GM19023 (cell line): Measurements from ENCODE around the gene PRMT7.

Experiments used
- ATAC-seq: cut with Tn5 transposase; IDR thresholded peaks from one replicate; pipeline ENCODE4 v1.9.1; 2021; ENCODE audit warnings: mild to moderate bottlenecking, moderate library complexity; ENCODE audit not compliant: unreplicated experiment

The PRMT7 gene

DNA sequence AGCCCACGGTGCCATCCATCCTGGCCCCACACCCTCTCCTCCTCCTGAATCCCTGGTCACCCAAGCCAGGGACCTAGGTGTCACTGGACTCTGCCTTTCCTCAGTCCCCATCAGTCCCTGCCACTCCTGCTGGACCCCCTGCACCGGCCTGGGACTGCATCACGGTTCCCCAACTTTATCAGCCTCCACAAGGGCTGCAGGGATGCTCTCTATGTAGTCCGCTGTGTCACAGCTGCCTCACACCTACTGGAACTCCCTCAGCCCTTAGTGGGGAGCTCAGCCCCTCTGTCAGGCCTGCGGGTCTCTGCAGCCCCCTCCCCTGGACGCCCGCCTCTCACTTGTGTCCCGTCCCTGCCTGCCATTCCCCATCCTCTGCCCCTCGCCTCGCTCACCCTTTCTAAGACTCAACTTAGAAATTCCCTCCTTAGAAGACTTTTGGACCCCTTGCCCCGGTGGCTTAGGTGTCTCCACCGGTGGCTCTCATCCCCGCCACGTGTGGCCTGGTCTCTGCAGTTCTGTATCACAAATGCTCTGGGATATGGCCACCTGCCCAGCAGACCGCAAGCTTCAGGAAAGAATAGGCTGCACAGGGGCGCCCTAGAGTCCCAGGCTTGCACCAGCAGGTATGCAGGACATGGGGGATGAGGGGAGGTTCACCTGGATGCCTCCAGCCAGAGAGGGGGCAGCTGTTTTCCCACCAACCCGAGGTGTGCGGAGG lies 62.9 kb downstream of the PRMT7 start:
- ATAC-seq, result no peak

DNA sequence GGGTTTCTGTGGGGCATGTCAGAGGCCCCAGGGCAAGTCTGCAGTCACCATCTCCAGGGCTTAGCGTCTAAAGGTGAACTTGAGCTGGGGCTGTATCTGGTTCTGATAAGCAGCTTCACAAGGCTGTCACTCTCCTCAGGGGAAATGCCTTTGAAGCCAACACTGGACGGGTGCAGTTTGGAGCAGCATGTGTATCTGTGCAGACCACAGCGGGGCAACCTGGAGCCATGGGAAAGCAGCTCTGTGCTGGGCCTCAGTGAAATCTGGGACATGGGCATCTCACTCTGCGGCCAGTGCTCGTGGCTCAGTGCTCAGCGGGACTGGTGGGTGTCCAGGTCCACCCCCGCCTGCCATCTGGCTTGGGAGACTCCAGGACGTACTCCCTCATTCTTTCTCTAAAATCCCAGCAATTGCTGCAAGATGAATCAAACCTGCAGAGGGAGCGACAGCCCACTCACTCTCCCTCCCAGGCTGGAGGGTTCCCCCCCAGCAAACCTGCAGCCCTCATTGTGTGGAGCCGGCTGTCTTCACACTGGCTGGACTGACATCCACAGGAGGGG lies 63.5 kb downstream of the PRMT7 start:
- no peak for ATAC-seq

- no peak for ATAC-seq
Observed at GRCh38 chr16:68374961-68375660, 64.3 kb downstream of the PRMT7 start.

DNA sequence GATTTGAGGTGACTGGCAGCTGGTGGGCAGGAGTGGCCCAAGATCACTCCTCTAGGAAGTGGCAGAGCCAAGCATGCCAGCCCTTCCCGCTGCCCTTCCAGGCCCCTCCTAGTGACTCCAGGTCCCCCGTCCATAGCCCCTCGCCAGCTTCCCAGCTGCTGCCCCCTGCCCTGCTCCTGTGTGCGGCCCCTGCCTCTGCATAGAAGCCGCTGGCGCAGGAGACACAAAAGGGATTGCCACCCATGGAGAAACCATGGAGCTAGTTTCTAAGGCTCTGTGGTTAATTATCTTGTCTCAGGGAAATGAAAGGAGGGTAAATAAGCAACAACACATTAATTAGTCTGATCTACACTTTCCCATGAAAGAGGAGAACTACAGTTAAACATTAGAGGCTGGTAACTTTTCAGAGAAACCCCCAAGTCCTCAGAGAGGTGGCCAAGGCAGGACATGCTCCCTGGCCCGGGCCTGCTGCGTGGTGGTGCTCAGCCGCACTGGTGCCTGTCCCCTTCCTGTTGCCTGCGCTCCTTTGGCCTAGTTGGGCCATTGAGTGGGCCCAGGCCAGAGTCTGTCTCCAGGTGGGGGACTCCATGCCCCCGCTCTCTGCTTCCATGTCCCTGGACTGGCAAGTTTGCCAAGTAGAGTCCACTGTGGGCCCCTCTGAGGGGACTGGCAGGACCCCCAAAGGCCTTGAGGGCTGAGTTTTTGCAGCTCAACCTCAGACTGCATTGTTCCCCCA lies 65.2 kb downstream of the PRMT7 start:
- no peak for ATAC-seq

DNA sequence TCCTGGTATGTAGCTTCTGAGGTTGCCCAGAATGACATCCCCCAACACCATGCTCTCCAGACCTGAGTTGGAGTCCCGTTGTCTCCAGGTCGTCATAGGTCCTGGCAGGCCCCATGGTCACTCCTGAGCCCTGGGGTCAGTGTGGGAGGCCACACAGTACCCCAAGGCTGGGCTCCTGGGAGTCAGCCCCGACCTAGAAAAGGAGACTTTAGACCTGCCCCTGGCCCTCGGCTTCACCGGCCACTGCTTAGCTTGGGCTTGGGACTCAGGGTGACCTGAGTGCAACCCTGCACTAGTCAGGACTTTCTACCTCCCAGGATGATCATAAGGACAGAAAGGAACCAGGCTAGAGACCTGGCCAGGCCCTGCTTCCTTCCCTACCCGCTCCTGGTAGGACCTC lies 65.8 kb downstream of the PRMT7 start:
- ATAC-seq, result no peak

DNA sequence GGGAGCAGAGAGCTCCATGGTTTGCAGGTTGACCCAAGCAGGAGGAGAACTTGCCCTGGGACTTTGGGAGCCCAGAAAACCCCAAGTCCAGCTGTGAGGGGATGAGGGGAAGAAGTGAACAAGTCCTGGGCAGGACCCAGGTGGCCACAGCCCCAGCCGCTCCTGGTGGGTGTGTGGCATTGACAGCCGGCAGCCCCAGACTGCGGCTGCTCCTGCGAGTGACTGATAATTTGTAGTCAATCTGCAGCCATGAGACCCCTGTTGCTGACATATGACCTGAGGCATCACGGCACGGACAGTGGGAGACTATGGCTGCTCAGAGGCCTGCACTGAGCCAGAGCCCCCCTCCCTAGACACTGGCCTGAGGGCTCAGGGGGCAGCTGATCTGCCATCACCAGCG lies 66.4 kb downstream of the PRMT7 start:
- no peak for ATAC-seq

- ATAC-seq, result no peak
Observed at GRCh38 chr16:68377667-68378393, 67.0 kb downstream of the PRMT7 start.

DNA sequence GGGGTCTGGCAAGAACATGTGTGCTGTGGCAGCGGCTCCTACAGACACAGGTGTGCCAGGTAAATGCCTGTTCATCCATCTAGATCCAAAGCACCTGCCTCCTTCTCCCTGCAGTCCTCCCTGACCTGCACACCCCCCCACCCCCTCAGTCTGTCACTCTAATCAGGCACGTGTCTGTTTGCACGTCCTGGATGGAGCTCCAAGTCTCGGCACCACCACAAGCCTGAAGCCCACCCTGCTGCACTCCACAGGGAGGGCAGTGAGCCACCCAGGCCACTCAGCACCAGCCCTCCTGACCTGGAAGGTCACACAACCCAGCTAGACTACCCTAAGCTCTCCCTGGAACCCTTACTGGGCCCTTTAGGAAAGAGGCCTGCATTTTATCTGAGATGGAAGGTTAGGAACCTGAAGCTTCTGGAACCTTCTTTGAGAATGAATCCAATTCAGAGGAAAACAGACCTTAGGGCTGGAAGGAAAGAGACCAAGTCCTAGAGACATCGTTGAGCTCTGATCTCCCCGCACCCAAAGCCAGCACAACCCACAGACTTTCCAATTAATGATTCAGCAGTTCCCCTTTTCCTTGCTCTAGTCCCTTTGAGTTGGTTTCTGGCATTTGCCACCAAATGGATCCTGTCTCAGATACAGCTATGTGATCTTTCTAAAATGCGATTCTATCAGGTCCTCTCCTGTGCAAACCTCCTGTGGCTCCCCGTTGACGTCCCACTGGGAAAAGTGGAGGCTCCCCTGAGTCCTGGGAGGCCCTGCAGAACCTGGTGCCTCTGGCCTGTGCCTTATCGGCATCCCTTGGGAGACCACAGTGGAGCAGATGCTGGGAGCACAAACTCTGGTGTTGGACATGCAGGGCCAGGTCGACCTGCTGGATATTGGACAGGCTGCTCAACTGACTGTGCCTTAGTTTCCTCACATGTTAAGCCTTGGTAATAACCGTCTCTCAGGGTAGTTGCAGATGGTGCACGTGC lies 67.9 kb downstream of the PRMT7 start:
- ATAC-seq, result no peak

- ATAC-seq, result no peak
Observed at GRCh38 chr16:68379472-68380347, 68.9 kb downstream of the PRMT7 start.

- ATAC-seq, result no peak
Observed at GRCh38 chr16:68380348-68380670, 69.5 kb downstream of the PRMT7 start.

- no peak for ATAC-seq
Observed at GRCh38 chr16:68380676-68381362, 70.0 kb downstream of the PRMT7 start.

GRCh38 chr16:68381363-68381724 lies 70.5 kb downstream of the PRMT7 start:
- no peak for ATAC-seq

DNA sequence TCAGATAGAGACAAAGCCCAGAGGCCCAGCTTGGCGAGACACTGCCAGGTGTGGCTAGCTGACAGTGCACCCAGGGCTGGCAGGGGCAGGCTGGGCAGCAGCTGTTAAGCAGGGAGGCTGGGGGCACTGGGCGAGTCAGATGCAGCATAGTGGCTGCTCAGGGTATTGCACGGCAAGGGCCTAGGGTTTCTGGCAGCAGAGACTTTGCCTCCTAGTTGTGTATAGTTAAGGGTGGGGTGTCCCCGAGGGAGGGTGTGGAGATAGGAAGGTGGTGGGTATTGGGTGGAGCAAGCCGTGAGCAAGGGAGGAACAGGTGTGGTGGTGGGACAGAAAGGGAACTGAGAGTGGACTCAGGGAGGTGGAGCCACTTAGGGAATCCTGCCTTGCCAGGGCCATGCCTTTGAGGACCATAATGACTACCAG lies 71.5 kb downstream of the PRMT7 start:
- ATAC-seq, result no peak

DNA sequence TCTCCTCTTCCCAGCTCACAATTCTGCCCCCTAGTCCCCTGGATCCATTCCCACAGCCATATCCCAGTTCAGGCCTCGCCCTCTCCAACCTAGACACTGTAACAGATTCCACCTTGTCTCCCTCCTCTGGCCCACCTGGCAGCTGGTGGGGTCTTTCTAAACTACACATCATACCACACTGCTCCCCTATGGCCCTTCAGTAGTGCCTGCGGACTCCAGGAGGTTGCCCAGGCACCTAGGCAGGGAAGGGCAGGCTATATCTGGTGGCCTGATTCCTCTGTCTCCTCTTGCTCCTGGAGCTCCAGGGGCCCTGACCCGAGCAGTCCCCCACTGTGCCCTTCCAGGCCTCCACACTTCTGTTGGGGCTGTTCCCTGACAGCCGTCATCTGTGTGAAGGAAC lies 73.0 kb downstream of the PRMT7 start:
- no peak for ATAC-seq

DNA sequence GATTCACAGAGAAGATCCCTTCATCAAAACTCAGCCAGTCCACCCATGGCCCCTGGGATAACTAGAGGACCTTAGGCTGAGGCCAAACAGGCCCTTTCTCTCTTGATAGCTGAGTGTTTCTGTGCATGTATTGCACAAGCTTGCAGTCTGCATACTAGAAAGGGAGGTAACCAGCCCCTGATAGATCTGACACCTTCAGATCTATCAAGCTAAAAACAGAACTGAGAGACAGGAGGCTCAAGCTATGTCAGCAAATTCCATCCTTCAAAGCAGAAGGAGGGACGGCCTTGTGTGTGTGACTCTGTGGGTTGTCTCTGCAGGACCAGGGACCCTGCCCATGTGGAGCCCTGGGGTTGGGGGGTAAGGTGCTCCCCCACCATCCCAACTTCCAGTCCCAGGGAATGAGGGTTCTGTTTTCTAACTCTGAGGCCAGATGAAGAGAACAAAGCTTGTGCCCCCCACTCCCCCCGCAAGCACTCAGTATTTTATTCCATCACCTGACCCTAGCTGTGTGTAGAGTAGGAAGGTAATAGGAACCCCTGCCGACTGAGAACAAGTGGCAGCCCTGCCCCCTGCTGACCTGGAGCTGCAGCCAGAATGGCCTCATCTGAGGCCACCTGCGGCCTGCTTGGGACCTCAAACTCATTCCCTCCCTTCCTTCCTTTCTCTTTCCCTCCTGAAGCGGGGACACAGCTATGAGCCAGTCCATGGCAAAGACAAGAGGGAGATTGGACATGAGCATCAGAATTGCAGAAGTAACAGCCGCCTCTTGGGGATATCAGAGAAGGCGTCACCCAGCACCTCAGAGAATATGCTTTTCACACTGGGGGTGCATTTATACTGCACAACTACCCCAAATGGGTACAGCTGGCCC lies 73.7 kb downstream of the PRMT7 start:
- ATAC-seq, result no peak

GRCh38 chr16:68385371-68385770 lies 74.6 kb downstream of the PRMT7 start:
- ATAC-seq, result no peak

- ATAC-seq, result no peak
Observed at GRCh38 chr16:68386628-68387027, 75.8 kb downstream of the PRMT7 start.
